ENCODE data around the gene ZBTB22.

DNA sequence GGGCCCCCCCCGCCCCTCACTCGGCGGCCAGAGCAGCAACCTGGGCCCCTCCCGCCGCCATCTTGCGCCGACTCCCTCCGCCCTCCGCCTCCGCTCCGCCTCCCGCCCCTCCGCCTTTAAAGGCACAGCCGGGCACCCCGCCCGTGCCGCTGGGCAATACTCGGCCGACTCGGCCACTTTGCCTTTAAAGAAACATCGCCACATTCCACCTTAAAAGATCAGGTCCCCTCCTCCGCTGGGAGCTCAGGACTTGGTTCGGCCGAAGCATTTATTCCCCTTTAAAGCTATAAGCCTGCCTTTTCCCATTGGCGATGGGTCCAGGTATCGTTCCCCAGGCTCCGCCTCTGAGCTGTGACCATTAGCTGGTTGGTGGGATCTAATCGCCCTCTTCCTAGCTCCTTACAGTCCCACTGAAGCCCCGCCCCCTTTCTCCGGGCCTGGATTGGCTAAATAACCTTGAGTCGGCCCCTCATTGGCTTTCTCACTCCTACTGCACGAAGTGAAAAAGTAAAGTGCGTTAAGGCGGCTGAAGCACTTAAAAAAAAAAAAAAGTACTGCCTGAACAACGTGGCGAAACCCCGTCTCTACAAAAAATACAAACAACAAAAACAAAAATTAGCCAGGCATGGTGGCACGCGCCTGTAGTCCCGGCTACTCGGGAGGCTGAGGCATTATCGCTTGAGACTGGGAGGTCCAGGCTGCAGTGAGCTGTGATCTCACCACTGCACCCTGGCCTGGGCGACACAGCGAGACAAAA lies at the start of gene ZBTB22:
- TF ChIP-seq POLR2AphosphoS5 (IDR thresholded peaks at IDR 0.05) (peak; percentile 81), EP300 (conservative IDR thresholded peaks at IDR 0.05; ENCODE audit: poor library complexity, severe bottlenecking) (no peak)
- TF ChIP-seq, protein P1, sequence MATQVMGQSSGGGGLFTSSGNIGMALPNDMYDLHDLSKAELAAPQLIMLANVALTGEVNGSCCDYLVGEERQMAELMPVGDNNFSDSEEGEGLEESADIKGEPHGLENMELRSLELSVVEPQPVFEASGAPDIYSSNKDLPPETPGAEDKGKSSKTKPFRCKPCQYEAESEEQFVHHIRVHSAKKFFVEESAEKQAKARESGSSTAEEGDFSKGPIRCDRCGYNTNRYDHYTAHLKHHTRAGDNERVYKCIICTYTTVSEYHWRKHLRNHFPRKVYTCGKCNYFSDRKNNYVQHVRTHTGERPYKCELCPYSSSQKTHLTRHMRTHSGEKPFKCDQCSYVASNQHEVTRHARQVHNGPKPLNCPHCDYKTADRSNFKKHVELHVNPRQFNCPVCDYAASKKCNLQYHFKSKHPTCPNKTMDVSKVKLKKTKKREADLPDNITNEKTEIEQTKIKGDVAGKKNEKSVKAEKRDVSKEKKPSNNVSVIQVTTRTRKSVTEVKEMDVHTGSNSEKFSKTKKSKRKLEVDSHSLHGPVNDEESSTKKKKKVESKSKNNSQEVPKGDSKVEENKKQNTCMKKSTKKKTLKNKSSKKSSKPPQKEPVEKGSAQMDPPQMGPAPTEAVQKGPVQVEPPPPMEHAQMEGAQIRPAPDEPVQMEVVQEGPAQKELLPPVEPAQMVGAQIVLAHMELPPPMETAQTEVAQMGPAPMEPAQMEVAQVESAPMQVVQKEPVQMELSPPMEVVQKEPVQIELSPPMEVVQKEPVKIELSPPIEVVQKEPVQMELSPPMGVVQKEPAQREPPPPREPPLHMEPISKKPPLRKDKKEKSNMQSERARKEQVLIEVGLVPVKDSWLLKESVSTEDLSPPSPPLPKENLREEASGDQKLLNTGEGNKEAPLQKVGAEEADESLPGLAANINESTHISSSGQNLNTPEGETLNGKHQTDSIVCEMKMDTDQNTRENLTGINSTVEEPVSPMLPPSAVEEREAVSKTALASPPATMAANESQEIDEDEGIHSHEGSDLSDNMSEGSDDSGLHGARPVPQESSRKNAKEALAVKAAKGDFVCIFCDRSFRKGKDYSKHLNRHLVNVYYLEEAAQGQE (IDR thresholded peaks at IDR 0.05; ENCODE audit: borderline replicate concordance), result no peak
- TF ChIP-seq, protein P2, sequence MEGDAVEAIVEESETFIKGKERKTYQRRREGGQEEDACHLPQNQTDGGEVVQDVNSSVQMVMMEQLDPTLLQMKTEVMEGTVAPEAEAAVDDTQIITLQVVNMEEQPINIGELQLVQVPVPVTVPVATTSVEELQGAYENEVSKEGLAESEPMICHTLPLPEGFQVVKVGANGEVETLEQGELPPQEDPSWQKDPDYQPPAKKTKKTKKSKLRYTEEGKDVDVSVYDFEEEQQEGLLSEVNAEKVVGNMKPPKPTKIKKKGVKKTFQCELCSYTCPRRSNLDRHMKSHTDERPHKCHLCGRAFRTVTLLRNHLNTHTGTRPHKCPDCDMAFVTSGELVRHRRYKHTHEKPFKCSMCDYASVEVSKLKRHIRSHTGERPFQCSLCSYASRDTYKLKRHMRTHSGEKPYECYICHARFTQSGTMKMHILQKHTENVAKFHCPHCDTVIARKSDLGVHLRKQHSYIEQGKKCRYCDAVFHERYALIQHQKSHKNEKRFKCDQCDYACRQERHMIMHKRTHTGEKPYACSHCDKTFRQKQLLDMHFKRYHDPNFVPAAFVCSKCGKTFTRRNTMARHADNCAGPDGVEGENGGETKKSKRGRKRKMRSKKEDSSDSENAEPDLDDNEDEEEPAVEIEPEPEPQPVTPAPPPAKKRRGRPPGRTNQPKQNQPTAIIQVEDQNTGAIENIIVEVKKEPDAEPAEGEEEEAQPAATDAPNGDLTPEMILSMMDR (IDR thresholded peaks at IDR 0.05; ENCODE audit: poor library complexity, severe bottlenecking), result no peak
